ENCODE results near the gene SPEF1.
"Not testable (repeated sequence)": the region's sequence is repeated elsewhere in the genome, so short reads cannot be mapped to it uniquely, and the experiment has no call there.

Gene SPEF1

DNA sequence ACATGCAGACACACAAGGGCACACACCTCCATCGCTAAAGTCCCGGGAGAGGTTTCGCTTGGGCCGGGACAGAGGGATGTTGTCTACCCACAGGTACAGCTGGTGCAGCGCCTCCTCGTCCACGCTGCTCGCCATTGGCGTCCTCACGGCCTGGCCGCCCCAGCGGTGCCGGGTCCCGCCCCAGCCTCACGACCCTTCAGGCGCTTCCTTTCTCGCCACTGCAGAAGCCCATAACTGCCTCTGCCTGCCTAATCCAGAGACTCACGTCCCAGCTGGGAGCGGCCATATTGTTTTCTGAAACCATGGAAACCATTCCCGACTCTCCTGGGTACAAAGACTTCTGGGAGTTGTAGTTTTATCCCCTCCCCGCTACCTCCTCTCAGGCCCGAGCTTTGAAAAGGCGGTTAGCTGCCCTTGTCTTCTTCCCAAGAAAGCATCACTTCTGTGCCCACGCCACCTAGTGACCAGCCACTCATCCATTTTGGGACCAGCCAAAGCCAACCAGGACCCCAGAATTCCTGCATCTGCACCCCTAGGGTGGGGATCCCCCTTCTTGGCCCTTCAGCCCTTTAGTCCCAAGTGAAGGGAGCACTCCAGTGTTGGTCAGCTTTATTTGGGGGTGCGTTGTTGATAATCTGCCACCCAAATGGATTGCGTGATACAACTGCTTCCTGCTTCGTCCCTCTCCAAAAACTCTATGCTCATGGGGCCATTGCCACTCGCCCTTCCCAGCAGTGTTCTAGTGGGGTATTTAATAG, at the start of gene SPEF1:
TSS of gene SPEF1 (minus strand) at position 296 of the 758 bp plus-strand sequence. CDS start at position 135, 161 bp downstream.
- no peak for DNase-seq (ENCODE audit: low read depth)

- DNase-seq (ENCODE audit: low read depth), result not testable (repeated sequence)
Observed at GRCh38 chr20:3829891-3830290, 48.6 kb upstream of the SPEF1 start.

DNA sequence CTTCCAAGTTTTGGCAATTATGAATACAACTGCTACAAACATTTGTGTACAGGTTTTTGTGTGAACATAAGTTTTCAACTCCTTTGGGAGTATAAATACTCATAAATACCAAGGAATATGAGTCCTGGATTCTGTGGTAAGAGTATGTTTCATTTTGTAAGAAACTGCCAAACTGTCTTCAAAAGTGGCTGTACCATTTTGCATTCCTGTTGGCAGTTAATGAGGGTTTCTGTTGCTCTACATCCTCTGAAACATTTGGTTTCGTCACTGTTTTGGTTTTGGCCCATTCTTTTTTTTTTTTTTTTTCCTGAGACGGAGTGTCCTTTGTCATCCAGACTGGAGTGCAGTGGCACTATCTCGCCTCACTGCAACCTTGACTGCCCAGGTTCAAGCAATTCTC, 47.5 kb upstream of the SPEF1 start:
- DNase-seq (ENCODE audit: low read depth), result no peak

DNA sequence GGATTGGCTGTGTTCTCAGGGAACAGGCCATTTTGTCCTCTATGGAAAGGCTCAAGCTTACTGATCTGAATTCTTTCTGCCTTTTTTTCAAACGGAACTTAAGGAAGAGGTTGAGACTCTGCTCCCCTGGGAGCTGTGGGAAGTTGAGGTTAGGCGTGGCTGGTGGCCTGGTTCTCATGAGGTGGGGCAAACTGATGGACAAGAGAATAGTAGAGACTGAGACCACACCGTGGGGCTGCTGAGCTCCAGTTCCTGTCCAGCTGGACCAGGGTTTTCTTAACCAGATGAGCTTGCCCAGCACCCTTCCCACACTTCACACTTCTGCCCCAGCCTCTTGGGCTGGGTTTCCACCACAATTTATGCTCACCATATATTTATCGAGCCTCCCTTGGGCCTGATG, 45.2 kb upstream of the SPEF1 start:
- DNase-seq (ENCODE audit: low read depth), result no peak

DNA sequence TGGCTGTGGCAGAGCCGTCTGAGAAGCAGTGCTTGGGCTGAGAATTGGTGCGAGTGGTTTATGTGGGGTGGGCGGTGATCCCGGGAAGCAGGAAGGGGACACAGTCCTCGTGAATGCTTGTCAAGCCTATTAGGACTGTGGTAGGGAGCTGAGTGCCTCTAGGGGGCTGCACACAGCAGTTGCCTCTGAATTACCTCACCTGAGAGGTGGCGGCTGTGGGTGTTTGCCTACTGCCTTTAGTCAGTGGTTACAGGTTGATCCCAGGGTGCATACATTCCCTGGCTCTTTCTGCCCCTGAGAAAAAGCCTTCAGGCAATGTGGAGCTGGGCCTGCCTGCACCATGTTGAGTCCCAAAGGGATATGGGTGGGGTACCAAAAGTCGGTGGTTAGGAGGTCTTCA, 44.3 kb upstream of the SPEF1 start:
- DNase-seq (ENCODE audit: low read depth), result no peak

DNA sequence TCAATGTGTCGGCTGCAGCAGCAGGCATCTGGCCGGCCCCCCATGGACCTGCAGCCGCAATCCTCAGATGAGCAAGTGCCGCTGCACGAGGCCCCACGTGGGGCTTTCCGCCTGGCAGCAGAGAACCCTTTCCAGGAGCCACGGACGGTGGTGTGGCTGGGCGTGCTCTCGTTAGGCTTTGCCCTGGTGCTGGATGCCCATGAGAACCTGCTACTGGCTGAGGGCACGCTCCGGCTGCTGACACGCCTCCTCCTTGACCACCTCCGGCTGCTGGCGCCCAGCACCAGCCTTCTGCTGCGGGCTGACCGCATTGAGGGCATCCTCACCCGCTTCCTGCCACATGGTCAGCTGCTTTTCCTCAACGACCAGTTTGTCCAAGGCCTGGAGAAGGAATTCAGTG, 42.6 kb upstream of the SPEF1 start:
- no peak for DNase-seq (ENCODE audit: low read depth)

- DNase-seq (ENCODE audit: low read depth), result no peak
Observed at GRCh38 chr20:3821996-3822395, 40.7 kb upstream of the SPEF1 start.

- DNase-seq (ENCODE audit: low read depth), result no peak
Observed at GRCh38 chr20:3820901-3821727, 39.9 kb upstream of the SPEF1 start.

- peak; percentile 85 for DNase-seq (ENCODE audit: low read depth)
Observed at GRCh38 chr20:3820048-3820900, 39.0 kb upstream of the SPEF1 start, which contains the start of gene AP5S1. Gene AP5S1, plus strand, starts transcription at chr20:3820547. Its CDS starts 1,571 bp downstream, at chr20:3822118.

GRCh38 chr20:3819411-3820047, 38.3 kb upstream of the SPEF1 start:
- DNase-seq (ENCODE audit: low read depth), result no peak

- no peak for DNase-seq (ENCODE audit: low read depth)
Observed at GRCh38 chr20:3818155-3819151, 37.2 kb upstream of the SPEF1 start.

- no peak for DNase-seq (ENCODE audit: low read depth)
Observed at GRCh38 chr20:3815703-3816315, 34.6 kb upstream of the SPEF1 start.

DNA sequence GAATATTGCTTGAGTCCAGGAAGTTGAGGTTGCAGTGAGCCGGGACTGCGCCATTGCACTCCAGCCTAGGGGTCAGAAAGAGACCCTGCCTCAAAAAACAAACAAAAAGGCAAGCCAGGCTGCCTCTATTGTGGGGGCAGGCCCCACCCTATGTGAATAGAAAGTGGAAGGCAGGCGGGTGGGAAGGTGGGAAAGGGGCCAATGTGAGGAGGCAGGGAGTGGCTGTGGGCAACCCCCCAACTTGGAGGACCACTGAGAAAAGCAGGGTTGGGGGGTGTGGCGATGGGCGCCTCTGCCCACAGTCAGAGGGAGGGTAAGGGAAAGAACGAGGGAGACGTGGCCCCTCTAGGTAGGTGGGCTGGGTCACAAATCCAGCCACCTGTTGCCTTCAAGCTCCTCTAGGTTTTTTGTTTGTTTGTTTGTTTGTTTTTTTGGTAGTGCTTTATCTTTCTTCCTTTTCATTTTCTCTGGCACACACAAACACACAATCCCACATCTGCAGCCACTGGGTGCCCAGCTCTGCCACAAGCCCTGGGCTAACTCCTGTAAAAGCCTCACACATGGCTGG, 33.8 kb upstream of the SPEF1 start:
- DNase-seq (ENCODE audit: low read depth), result no peak

- no peak for DNase-seq (ENCODE audit: low read depth)
Observed at GRCh38 chr20:3813848-3814581, 32.8 kb upstream of the SPEF1 start.

- DNase-seq (ENCODE audit: low read depth), result no peak
Observed at GRCh38 chr20:3812975-3813847, 32.0 kb upstream of the SPEF1 start.

DNA sequence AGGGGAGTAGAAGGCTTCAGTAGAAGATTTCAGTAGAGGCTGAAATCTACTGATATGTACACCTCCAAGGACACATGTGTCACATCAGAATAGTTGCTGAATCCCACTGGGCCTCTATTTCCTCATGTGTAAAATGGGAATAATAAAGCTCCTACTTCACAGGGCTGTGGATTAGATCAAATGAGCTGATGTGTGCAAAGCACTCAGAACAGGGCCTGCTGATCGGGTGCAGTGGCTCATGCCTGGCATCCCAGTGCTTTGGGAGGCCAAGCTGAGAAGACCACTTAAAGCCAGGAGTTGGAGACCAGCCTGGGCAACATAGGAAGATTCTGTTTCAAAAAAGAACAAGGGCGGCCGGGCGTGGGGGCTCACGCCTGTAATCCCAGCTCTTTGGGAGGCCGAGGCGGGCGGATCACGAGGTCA, 31.0 kb upstream of the SPEF1 start:
- DNase-seq (ENCODE audit: low read depth), result no peak

DNA sequence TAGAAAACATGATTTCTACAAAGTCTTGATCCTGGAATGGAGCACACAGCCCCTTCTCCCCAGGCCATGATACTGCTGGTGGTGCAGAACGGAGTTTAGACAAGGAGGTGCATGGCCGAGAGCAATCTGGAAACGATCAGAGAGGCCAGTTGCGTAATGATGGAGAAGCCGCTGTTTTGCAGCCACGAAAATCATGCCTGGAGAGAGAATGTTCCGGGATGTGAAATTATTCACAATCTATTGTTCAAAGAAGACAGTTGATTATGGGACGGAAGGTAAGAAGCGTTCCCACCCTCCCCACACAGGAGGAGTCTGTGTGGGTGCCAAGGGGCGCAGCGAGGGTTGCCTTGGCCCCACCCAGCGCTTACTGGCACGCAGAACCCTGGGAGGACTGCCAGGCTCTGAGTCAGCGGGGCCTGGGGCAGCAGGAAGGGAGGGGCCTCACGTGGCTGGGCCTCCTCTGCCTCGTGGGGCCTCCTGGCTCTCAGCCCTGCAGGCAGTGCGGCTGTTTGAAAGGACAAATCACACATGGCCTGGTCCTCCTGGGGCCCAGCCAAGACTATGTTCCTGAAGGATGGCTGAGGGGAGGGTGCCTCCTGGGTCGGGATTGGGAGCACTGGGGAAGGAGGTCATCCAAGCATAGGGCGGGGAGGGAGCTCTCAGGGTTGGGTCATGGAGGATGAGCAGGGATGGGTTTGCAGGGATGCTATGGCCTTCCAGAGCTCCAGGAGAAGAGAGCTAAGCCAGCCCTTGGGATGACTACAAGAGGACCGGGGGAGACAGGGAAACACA, 30.4 kb upstream of the SPEF1 start:
- DNase-seq (ENCODE audit: low read depth), result peak; percentile 75

Data from stimulated activated CD8-positive, alpha-beta memory T cell treated with anti-CD3 and anti-CD28 coated beads, Interleukin-7, amount 100 ng/mL, for 24 hours (primary cell).